Smooth muscle cell (in vitro differentiated cells): ENCODE results near the gene TRANK1. TPM values are rescaled to one million over a fixed set of nuclear protein-coding genes. Genes with fewer than 3 reads are reported as not detected.

ENCODE experiments used
- DNase-seq: peaks from one replicate; lab custom pipeline; 2025; ENCODE audit not compliant: unreplicated experiment; lab: John Stamatoyannopoulos, UW
- H2AFZ ChIP-seq: fragments of 200-600 bp; sonication (generic); 2 replicates; pipeline ENCODE4 v1.6.0; 2016; ENCODE audit warnings: antibody characterized with exemption, low read depth, mild to moderate bottlenecking
- H3F3A ChIP-seq: fragments of 200-600 bp; sonication (generic); 2 replicates; pipeline ENCODE4 v1.6.0; 2017; ENCODE audit warnings: antibody characterized with exemption, low read depth
- H3K27ac ChIP-seq: fragments of 200-600 bp; sonication (generic); 2 replicates; pipeline ENCODE4 v1.5.1; 2016; ENCODE audit warnings: low read depth, mild to moderate bottlenecking
- H3K27me3 ChIP-seq: fragments of 200-600 bp; sonication (generic); 2 replicates; pipeline ENCODE4 v1.6.1; 2016; ENCODE audit warnings: low read depth, mild to moderate bottlenecking
- H3K36me3 ChIP-seq: fragments of 200-600 bp; sonication (generic); 2 replicates; pipeline ENCODE4 v1.5.1; 2016; ENCODE audit warnings: low read depth
- H3K4me1 ChIP-seq: fragments of 200-600 bp; sonication (generic); 2 replicates; pipeline ENCODE4 v1.5.1; 2016; ENCODE audit warnings: low read depth
- H3K4me2 ChIP-seq: fragments of 200-600 bp; sonication (generic); 2 replicates; pipeline ENCODE4 v1.6.0; 2016; ENCODE audit warnings: mild to moderate bottlenecking
- H3K4me3 ChIP-seq: fragments of 200-600 bp; sonication (generic); 2 replicates; pipeline ENCODE4 v1.5.1; 2016; ENCODE audit warnings: mild to moderate bottlenecking
- H3K79me2 ChIP-seq: fragments of 200-600 bp; sonication (generic); 2 replicates; pipeline ENCODE4 v1.6.0; 2016; ENCODE audit warnings: low read depth, mild to moderate bottlenecking
- H3K9ac ChIP-seq: fragments of 200-600 bp; sonication (generic); 2 replicates; pipeline ENCODE4 v1.6.0; 2016; ENCODE audit warnings: low read depth
- H3K9me3 ChIP-seq: fragments of 200-600 bp; sonication (generic); replicated peaks from 2 replicates; pipeline ENCODE4 v1.5.1; 2016; ENCODE audit warnings: low read depth
- H4K20me1 ChIP-seq: fragments of 200-600 bp; sonication (generic); 2 replicates; pipeline ENCODE4 v1.6.0; 2016; ENCODE audit warnings: low read depth
- CTCF ChIP-seq: fragments of 200-600 bp; sonication (generic); IDR thresholded peaks from 2 replicates; pipeline ENCODE4 v1.5.1; 2017; ENCODE audit warnings: borderline replicate concordance, mild to moderate bottlenecking, antibody characterized with exemption; ENCODE audit not compliant: insufficient read depth, poor library complexity, severe bottlenecking
- WGBS: methylation state at CpG from one replicate; pipeline ENCODE4 v1.1.7; 2016; ENCODE audit warnings: low lambda C conversion rate; 5-methylcytosine and 5-hydroxymethylcytosine counted together
- polyA plus RNA-seq: library from polyadenylated mRNA; unstranded; fragments of >200 nt; fragmentation: Nextera tagmentation; extraction: Ambion mirVana; gene quantifications from 2 replicates; pipeline ENCODE4 v1.2.1, GENCODE V29; 2016
- total RNA-seq: library from RNA; depleted of rRNA; stranded (reverse); fragments of >200 nt; gene quantifications from 2 replicates; pipeline ENCODE4 v1.2.3, GENCODE V29; 2014

TRANK1 gene
- total and polyA plus RNA-seq, 2 experiments from 2014 or later = 2.4 to 5.2 TPM

GRCh38 chr3:36826240-36826639 lies 118.6 kb downstream of the TRANK1 start:
- H3K9ac ChIP-seq = no peak overlapping the region
- H3K27ac ChIP-seq = no peak overlapping the region
- H3K27me3 ChIP-seq = no peaks in the 10 kb centered on the region
- no peaks in the 10 kb centered on the region for H3K79me2 ChIP-seq
- H3K9me3 ChIP-seq = no peaks in the 10 kb centered on the region
- 93% methylated on average over 6 of the region's 6 CpGs for WGBS
- no peak for TF ChIP-seq CTCF
- H3K4me1 ChIP-seq = no peaks in the 10 kb centered on the region
- H3F3A ChIP-seq = no peaks in the 10 kb centered on the region
- DNase-seq = no peak
- H2AFZ ChIP-seq = no peak overlapping the region
- H3K36me3 ChIP-seq = no peaks in the 10 kb centered on the region
- H3K4me3 ChIP-seq = no peak overlapping the region
- H4K20me1 ChIP-seq = no peaks in the 10 kb centered on the region
- no peak overlapping the region for H3K4me2 ChIP-seq

- H3K9ac ChIP-seq = no peak overlapping the region
- no peaks in the 10 kb centered on the region for H3F3A ChIP-seq
- TF ChIP-seq CTCF = no peak
- DNase-seq = no peak
- H3K79me2 ChIP-seq = no peaks in the 10 kb centered on the region
- no peak overlapping the region for H3K4me3 ChIP-seq
- no peak overlapping the region for H2AFZ ChIP-seq
- H3K4me2 ChIP-seq = no peak overlapping the region
- peaks cover 8% of the 10 kb centered on the region for H3K4me1 ChIP-seq
- no peak overlapping the region for H3K27ac ChIP-seq
- no peaks in the 10 kb centered on the region for H3K36me3 ChIP-seq
- H3K9me3 ChIP-seq = no peaks in the 10 kb centered on the region
- no peaks in the 10 kb centered on the region for H3K27me3 ChIP-seq
- no peaks in the 10 kb centered on the region for H4K20me1 ChIP-seq
- 96% methylated on average over 4 of the region's 4 CpGs for WGBS
Measured at GRCh38 chr3:36824443-36824842, 120.4 kb downstream of the TRANK1 start.

- H3K27ac ChIP-seq = no peak overlapping the region
- TF ChIP-seq CTCF = no peak
- H3K79me2 ChIP-seq = no peaks in the 10 kb centered on the region
- WGBS = 92% methylated on average over 3 of the region's 3 CpGs
- H3K4me1 ChIP-seq = peaks cover 8% of the 10 kb centered on the region
- no peaks in the 10 kb centered on the region for H3F3A ChIP-seq
- no peaks in the 10 kb centered on the region for H3K36me3 ChIP-seq
- DNase-seq = no peak
- H3K4me3 ChIP-seq = no peak overlapping the region
- H3K9me3 ChIP-seq = no peaks in the 10 kb centered on the region
- no peak overlapping the region for H2AFZ ChIP-seq
- no peaks in the 10 kb centered on the region for H4K20me1 ChIP-seq
- H3K27me3 ChIP-seq = no peaks in the 10 kb centered on the region
- no peak overlapping the region for H3K4me2 ChIP-seq
- no peak overlapping the region for H3K9ac ChIP-seq
Measured at GRCh38 chr3:36823806-36824205, 121.0 kb downstream of the TRANK1 start.

- no peak overlapping the region for H3K9ac ChIP-seq
Measured at GRCh38 chr3:36820083-36820482, 124.8 kb downstream of the TRANK1 start.

More at GRCh38 chr3:36820083-36820482, 124.8 kb downstream of the TRANK1 start:
- Histone ChIP-seq H3K79me2 (no peaks in the 10 kb centered on the region), H2AFZ (no peak overlapping the region), H3K4me1 (peaks cover 8% of the 10 kb centered on the region), H3K4me2 (no peak overlapping the region), H3K27me3 (no peaks in the 10 kb centered on the region), H3K27ac (no peak overlapping the region), H3F3A (no peaks in the 10 kb centered on the region), H4K20me1 (no peaks in the 10 kb centered on the region), H3K36me3 (no peaks in the 10 kb centered on the region), H3K4me3 (no peak overlapping the region), H3K9me3 (no peaks in the 10 kb centered on the region)
- no peak for DNase-seq
- no peak for TF ChIP-seq CTCF
- WGBS = 81% methylated on average over 3 of the region's 3 CpGs
